SK-N-SH treated with all-trans-retinoic acid at 6 μM for 48 hours (cell line): Measurements from ENCODE around the gene DCTN3.

ENCODE experiments used
- ATAC-seq: fragments of 200-7000 bp; cut with Tn5 transposase; 3 replicates; pipeline ENCODE4 v1.9.1; 2020; ENCODE audit warnings: mild to moderate bottlenecking, moderate library complexity
- ARNTL ChIP-seq: fragments of 450-650 bp; formaldehyde crosslinking; IDR thresholded peaks from 2 replicates; pipeline ENCODE4 v1.5.0; 2020; ENCODE audit warnings: low read depth, mild to moderate bottlenecking, moderate library complexity, borderline replicate concordance
- BACH2 ChIP-seq: fragments of 250-450 bp; sonication (Bioruptor Pico); IDR thresholded peaks from 2 replicates; pipeline ENCODE4 v1.9.0; 2021; ENCODE audit warnings: mild to moderate bottlenecking, borderline replicate concordance
- CSDC2 ChIP-seq: fragments of 250-450 bp; sonication (Bioruptor Pico); IDR thresholded peaks from 2 replicates; pipeline ENCODE4 v1.5.0; 2020; ENCODE audit warnings: mild to moderate bottlenecking, moderate library complexity
- ESRRG ChIP-seq: fragments of 250-450 bp; sonication (Bioruptor Pico); IDR thresholded peaks from 2 replicates; pipeline ENCODE4 v1.6.1; 2021; ENCODE audit warnings: mild to moderate bottlenecking
- ISL1 ChIP-seq: fragments of 250-450 bp; sonication (Bioruptor Pico); IDR thresholded peaks from 2 replicates; pipeline ENCODE4 v2.1.2; 2022; ENCODE audit warnings: mild to moderate bottlenecking, moderate library complexity
- OSR1 ChIP-seq: fragments of 250-450 bp; sonication (Bioruptor Pico); IDR thresholded peaks from 2 replicates; pipeline ENCODE4 v1.8.0; 2022; ENCODE audit warnings: moderate library complexity, mild to moderate bottlenecking, inconsistent platforms
- PPARA ChIP-seq: fragments of 250-450 bp; sonication (Bioruptor Pico); IDR thresholded peaks from 2 replicates; pipeline ENCODE4 v1.5.0; 2020; ENCODE audit warnings: mild to moderate bottlenecking, borderline replicate concordance
- RARB ChIP-seq: fragments of 250-450 bp; sonication (Bioruptor Pico); IDR thresholded peaks from 2 replicates; pipeline ENCODE4 v1.8.0; 2021; ENCODE audit warnings: mild to moderate bottlenecking, moderate library complexity
- SNAI2 ChIP-seq: fragments of 250-450 bp; sonication (Bioruptor Pico); IDR thresholded peaks from 2 replicates; pipeline ENCODE4 v1.5.0; 2020; ENCODE audit warnings: mild to moderate bottlenecking, moderate library complexity
- TCF4 ChIP-seq: fragments of 250-450 bp; sonication (Bioruptor Pico); IDR thresholded peaks from 2 replicates; pipeline ENCODE4 v1.8.0; 2021; ENCODE audit warnings: mild to moderate bottlenecking, moderate library complexity, borderline replicate concordance
- TOX ChIP-seq: fragments of 250-450 bp; sonication (Bioruptor Pico); IDR thresholded peaks from 2 replicates; pipeline ENCODE4 v1.8.0; 2021; ENCODE audit warnings: mild to moderate bottlenecking, moderate library complexity, borderline replicate concordance
- ZC3H10 ChIP-seq: fragments of 250-450 bp; sonication (Bioruptor Pico); IDR thresholded peaks from 2 replicates; pipeline ENCODE4 v1.5.1; 2021; ENCODE audit warnings: mild to moderate bottlenecking, moderate library complexity
- ZFP3 ChIP-seq: fragments of 250-450 bp; sonication (Bioruptor Pico); IDR thresholded peaks from 2 replicates; pipeline ENCODE4 v1.5.0; 2020; ENCODE audit warnings: mild to moderate bottlenecking, moderate library complexity
- ZFP30 ChIP-seq: fragments of 450-650 bp; formaldehyde crosslinking; IDR thresholded peaks from 2 replicates; pipeline ENCODE4 v1.5.0; 2022; ENCODE audit warnings: mild to moderate bottlenecking, moderate library complexity
- ZNF565 ChIP-seq: fragments of 450-650 bp; formaldehyde crosslinking; conservative IDR thresholded peaks from 2 replicates; pipeline ENCODE4 v1.5.0; 2020; ENCODE audit warnings: low read depth, mild to moderate bottlenecking, moderate library complexity
- ZNF8 ChIP-seq: fragments of 450-650 bp; formaldehyde crosslinking; IDR thresholded peaks from 2 replicates; pipeline ENCODE4 v1.5.0; 2020; ENCODE audit warnings: mild to moderate bottlenecking, moderate library complexity
- TF ChIP-seq, protein P1 (sequence below): fragments of 250-450 bp; sonication (Bioruptor Pico); IDR thresholded peaks from 2 replicates; pipeline ENCODE4 v1.5.0; 2020; ENCODE audit warnings: mild to moderate bottlenecking, moderate library complexity
- TF ChIP-seq, protein P2 (sequence below): fragments of 250-450 bp; sonication (Bioruptor Pico); IDR thresholded peaks from 2 replicates; pipeline ENCODE4 v1.8.0; 2020; ENCODE audit warnings: mild to moderate bottlenecking, moderate library complexity, borderline replicate concordance
- TF ChIP-seq, protein P3 (sequence below): fragments of 250-450 bp; sonication (Bioruptor Pico); IDR thresholded peaks from 2 replicates; pipeline ENCODE4 v1.5.1; 2021; ENCODE audit warnings: mild to moderate bottlenecking, moderate library complexity
- TF ChIP-seq, protein P4 (sequence below): fragments of 250-450 bp; sonication (Bioruptor Pico); IDR thresholded peaks from 2 replicates; pipeline ENCODE4 v1.8.0; 2021; ENCODE audit warnings: low read depth, mild to moderate bottlenecking, moderate library complexity, borderline replicate concordance
- TF ChIP-seq, protein P5 (sequence below): fragments of 250-450 bp; sonication (Bioruptor Pico); IDR thresholded peaks from 2 replicates; pipeline ENCODE4 v1.5.1; 2020; ENCODE audit warnings: low read depth, mild to moderate bottlenecking, moderate library complexity

The DCTN3 gene

DNA sequence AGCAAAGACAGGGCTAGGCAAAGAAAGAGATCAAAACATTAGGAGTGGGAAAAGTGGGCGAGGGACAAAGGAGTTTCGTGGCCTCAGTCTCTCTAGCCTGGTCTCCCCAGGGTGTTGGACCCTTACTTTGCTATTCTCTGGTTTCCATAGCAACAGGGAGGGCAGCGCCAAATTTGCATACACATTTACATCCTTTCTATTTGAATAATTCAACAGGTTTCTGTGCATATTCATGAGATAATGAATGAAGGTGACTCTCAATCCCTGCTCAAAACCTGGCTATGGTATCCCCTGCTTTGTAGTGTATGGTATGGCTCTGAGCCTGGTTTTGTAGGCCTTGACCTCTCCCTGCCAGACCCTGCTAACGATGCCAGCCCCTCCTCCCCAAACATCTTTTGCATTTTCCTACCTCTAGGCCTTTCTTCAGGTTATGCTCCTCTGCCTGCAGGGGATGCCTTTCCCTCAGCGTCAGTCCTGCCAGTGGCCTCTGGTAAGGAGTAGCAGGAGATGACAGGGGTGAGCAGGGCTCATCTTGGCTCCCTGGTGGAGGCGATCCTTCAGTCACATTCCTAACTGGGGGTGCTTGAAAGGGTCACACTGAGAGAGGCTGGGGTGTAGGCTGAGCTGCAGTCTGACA lies 18.2 kb downstream of the DCTN3 start:
- no peak for TF ChIP-seq BACH2
- TF ChIP-seq PPARA (CRISPR knock-in tag) = no peak
- TF ChIP-seq, protein P1, sequence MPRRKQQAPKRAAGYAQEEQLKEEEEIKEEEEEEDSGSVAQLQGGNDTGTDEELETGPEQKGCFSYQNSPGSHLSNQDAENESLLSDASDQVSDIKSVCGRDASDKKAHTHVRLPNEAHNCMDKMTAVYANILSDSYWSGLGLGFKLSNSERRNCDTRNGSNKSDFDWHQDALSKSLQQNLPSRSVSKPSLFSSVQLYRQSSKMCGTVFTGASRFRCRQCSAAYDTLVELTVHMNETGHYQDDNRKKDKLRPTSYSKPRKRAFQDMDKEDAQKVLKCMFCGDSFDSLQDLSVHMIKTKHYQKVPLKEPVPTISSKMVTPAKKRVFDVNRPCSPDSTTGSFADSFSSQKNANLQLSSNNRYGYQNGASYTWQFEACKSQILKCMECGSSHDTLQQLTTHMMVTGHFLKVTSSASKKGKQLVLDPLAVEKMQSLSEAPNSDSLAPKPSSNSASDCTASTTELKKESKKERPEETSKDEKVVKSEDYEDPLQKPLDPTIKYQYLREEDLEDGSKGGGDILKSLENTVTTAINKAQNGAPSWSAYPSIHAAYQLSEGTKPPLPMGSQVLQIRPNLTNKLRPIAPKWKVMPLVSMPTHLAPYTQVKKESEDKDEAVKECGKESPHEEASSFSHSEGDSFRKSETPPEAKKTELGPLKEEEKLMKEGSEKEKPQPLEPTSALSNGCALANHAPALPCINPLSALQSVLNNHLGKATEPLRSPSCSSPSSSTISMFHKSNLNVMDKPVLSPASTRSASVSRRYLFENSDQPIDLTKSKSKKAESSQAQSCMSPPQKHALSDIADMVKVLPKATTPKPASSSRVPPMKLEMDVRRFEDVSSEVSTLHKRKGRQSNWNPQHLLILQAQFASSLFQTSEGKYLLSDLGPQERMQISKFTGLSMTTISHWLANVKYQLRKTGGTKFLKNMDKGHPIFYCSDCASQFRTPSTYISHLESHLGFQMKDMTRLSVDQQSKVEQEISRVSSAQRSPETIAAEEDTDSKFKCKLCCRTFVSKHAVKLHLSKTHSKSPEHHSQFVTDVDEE = no peak
- TF ChIP-seq, protein P2, sequence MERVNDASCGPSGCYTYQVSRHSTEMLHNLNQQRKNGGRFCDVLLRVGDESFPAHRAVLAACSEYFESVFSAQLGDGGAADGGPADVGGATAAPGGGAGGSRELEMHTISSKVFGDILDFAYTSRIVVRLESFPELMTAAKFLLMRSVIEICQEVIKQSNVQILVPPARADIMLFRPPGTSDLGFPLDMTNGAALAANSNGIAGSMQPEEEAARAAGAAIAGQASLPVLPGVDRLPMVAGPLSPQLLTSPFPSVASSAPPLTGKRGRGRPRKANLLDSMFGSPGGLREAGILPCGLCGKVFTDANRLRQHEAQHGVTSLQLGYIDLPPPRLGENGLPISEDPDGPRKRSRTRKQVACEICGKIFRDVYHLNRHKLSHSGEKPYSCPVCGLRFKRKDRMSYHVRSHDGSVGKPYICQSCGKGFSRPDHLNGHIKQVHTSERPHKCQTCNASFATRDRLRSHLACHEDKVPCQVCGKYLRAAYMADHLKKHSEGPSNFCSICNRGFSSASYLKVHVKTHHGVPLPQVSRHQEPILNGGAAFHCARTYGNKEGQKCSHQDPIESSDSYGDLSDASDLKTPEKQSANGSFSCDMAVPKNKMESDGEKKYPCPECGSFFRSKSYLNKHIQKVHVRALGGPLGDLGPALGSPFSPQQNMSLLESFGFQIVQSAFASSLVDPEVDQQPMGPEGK (CRISPR knock-in tag) = no peak
- TF ChIP-seq ZFP3 (CRISPR knock-in tag) = no peak
- TF ChIP-seq, protein P3, sequence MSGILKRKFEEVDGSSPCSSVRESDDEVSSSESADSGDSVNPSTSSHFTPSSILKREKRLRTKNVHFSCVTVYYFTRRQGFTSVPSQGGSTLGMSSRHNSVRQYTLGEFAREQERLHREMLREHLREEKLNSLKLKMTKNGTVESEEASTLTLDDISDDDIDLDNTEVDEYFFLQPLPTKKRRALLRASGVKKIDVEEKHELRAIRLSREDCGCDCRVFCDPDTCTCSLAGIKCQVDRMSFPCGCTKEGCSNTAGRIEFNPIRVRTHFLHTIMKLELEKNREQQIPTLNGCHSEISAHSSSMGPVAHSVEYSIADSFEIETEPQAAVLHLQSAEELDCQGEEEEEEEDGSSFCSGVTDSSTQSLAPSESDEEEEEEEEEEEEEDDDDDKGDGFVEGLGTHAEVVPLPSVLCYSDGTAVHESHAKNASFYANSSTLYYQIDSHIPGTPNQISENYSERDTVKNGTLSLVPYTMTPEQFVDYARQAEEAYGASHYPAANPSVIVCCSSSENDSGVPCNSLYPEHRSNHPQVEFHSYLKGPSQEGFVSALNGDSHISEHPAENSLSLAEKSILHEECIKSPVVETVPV = no peak
- TF ChIP-seq ISL1 (CRISPR knock-in tag) = no peak
- no peak for TF ChIP-seq SNAI2 (CRISPR knock-in tag)
- TF ChIP-seq ZNF565 (CRISPR knock-in tag) = no peak
- no peak for TF ChIP-seq ARNTL (CRISPR knock-in tag)
- TF ChIP-seq, protein P4, sequence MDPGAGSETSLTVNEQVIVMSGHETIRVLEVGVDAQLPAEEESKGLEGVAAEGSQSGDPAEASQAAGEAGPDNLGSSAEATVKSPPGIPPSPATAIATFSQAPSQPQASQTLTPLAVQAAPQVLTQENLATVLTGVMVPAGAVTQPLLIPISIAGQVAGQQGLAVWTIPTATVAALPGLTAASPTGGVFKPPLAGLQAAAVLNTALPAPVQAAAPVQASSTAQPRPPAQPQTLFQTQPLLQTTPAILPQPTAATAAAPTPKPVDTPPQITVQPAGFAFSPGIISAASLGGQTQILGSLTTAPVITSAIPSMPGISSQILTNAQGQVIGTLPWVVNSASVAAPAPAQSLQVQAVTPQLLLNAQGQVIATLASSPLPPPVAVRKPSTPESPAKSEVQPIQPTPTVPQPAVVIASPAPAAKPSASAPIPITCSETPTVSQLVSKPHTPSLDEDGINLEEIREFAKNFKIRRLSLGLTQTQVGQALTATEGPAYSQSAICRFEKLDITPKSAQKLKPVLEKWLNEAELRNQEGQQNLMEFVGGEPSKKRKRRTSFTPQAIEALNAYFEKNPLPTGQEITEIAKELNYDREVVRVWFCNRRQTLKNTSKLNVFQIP = no peak
- TF ChIP-seq TOX (CRISPR knock-in tag) = no peak
- TF ChIP-seq ESRRG (CRISPR knock-in tag) = no peak
- no peak for TF ChIP-seq RARB
- TF ChIP-seq CSDC2 (CRISPR knock-in tag) = no peak
- TF ChIP-seq, all 23 proteins: peak for 0
- no peak for ATAC-seq

DNA sequence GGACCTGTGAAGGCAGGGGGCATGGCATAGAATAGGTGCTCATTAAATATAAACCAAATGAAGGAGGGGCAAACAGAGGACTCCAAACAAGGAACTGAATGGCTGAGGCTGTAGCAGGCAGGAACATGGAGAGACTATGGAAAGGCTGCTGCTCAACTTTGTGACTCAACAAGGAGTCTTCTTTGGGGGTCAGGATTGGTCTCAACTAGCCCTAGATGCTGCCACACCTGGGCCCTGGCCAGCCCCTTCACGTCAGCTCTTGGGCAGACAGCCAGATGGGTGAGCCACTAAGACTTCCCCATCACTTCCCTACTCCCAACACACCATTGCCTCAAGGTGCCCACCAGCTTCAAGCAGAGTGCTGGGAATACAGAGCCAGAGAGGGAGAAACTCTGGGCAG lies 19.4 kb downstream of the DCTN3 start:
- TF ChIP-seq ZNF8 (CRISPR knock-in tag) (no peak), ARNTL (CRISPR knock-in tag) (no peak), PPARA (CRISPR knock-in tag) (no peak), TCF4 (no peak), ZNF565 (CRISPR knock-in tag) (no peak), BACH2 (no peak), ISL1 (CRISPR knock-in tag) (no peak), OSR1 (CRISPR knock-in tag) (no peak), SNAI2 (CRISPR knock-in tag) (no peak), ZFP3 (CRISPR knock-in tag) (no peak), ZC3H10 (CRISPR knock-in tag) (no peak), TOX (CRISPR knock-in tag) (no peak), ZFP30 (CRISPR knock-in tag) (no peak)
- TF ChIP-seq, protein P3 = no peak
- TF ChIP-seq, protein P5, sequence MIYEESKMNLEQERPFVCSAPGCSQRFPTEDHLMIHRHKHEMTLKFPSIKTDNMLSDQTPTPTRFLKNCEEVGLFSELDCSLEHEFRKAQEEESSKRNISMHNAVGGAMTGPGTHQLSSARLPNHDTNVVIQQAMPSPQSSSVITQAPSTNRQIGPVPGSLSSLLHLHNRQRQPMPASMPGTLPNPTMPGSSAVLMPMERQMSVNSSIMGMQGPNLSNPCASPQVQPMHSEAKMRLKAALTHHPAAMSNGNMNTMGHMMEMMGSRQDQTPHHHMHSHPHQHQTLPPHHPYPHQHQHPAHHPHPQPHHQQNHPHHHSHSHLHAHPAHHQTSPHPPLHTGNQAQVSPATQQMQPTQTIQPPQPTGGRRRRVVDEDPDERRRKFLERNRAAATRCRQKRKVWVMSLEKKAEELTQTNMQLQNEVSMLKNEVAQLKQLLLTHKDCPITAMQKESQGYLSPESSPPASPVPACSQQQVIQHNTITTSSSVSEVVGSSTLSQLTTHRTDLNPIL (CRISPR knock-in tag) = no peak
- TF ChIP-seq, protein P1 = no peak
- no peak for ATAC-seq
